T-helper 1 cell treated with Interleukin-12 subunit alpha and Interleukin-12 subunit beta and Interleukin-4 antibody, amounts not matched to agents 30 ng/mL and 1 ng/mL, for 36 hours (primary cell): Measurements from ENCODE around the gene FAM136A. TPM values are rescaled to one million over a fixed set of nuclear protein-coding genes. Genes with fewer than 3 reads are reported as not detected.

Experiments
- intact Hi-C: fragments of 100-400 bp; cut with micrococcal nuclease; formaldehyde crosslinking; loops from one replicate; pipeline ENCODE4 v1.15.1; 2024
- total RNA-seq: library from RNA; stranded (reverse); gene quantifications from 2 replicates; pipeline ENCODE4 v1.2.3, GENCODE V29; 2022

FAM136A gene
- 44.1 and 44.5 TPM in 2 replicates for total RNA-seq

DNA sequence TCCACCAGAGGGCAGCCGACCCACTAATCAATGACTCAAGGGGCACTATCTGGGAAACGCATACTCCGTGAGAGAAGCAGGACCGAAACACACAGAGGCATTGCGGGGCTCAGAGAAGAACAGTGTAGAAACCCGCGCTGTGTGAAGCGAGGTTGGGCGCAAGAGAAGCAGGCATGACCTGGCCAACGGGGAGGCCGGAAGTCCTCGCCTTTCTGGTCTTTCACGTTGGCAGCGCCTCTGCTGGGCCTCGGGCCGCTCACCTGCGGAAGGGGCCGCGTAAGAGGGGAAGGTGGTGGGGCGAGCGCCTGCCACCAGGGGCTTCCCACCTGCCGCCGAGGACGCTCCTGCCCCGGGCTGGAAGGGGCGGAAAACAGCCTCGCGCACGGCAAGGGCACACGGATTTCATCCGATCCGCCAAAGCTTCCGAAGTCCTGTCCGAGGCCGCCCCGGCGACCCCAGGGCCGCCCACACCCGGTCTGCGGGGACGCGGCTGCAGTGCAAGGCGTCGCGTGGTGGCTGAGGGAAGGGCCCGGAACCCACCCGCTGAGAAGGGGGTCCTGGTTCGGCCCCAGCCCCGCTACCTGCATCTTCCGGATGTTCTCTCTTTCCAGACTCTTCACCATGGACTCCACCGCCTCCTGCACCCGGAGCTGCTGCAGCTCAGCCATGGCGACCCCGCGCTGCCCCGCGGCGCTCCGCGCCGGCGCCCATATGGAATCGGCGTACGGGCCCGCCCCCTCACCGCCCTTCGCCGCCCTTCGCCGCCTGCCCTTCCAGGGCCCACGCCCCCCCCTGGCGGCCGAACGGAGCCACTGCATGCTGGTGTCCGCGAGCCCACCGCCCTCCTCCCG lies at the start of gene FAM136A:
Gene FAM136A (minus strand): TSS at position 724 of the 851 bp plus-strand sequence. CDS start 56 bp downstream, at position 668.
- intact Hi-C loops = loop anchor here (1.0 to 5.0 kb wide), 7 partner anchors 8 to 691 kb away; partner anchors contain the start of genes ANXA4, SNRPG, TEX261 and TGFA

DNA sequence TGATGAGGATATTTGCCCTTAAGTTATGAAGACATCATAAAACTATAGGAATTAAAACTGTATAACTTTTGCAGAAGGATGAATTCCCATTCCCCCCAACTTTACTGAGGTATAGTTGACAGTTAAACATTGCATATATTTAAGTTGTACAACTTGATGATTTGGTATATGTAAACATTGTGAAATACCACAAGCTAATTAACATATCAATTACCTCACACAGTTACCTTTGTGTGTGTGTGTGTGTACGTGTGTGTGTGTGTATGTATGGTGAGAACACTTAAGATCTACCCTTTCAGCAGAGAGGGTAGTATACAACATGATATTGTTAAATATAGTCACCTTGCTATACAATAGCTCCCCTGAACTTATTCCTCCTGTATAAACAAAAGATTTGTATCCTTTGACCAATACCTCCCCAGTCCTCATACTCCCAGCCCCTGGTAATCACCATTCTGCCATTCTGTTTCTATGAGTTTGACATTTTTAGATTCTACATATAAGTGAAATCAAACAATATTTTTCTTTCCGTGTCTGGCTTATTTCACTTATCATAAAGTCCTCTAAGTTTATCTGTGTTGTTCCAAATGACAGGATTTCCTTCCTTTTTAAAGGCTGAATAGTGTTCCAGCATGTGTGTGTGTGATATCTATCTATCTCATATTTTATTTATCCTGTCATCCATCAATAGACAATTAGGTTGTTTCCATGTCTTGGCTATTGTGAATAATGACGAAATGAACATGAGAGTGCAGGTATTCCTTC lies 48.2 kb upstream of the FAM136A start:
- intact Hi-C loops = no loop called here

DNA sequence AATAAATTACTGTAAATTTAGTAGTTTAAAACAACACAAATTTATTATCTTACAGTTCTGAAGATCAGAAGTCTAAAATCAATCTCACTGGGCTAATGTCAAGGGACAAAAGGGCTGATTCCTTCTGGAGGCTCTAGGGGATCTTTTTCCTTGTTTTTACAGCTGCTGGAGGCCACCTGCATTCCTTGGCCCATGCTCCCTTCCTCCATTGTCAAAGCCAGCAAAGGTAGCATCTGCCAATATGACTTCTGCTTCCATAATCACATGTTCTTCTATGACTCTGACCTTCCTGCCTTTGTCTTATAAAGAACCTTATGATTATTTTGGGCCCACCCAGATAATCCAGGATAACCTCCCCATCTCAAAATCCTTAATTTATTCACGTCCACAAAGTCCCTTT lies 46.0 kb upstream of the FAM136A start:
- intact Hi-C loops = no loop called here

DNA sequence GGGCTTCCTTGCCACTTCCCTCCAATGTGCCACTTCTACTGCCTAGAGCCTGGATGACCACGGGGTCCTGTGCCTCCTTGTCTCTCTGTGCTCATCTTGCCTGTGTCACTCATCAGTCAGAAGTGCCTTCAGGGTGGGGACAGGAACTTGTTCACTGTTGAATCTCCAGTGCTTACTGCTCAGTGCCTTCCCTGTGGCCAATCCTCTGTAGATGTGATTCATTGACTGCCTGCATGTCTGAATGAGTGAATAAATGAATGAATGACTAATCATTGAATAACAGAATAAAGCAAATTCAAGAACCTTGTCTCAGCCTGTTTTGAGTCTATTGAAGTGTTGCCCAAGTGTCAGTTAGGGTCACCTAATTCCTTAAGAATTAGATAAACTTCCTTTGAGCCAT lies 42.3 kb upstream of the FAM136A start:
- intact Hi-C loops = no loop called here

DNA sequence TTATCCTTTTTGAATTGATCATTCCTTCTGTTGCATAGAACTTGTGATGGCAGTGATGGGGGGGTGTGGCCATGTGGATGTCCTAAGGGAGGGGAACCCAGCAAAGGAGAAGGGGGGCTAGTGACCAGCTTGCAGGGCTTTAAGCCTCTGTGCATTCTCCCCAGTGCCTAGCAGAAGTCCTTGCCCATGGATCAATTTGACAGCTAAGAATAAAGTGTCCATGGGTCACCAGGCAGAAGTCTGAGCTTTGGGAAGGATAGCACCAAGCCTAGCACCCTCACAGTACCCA lies 39.6 kb upstream of the FAM136A start:
- intact Hi-C loops = loop anchor here (1.0 to 2.0 kb wide), 4 partner anchors 37 to 307 kb away; no protein-coding TSS in a partner anchor

DNA sequence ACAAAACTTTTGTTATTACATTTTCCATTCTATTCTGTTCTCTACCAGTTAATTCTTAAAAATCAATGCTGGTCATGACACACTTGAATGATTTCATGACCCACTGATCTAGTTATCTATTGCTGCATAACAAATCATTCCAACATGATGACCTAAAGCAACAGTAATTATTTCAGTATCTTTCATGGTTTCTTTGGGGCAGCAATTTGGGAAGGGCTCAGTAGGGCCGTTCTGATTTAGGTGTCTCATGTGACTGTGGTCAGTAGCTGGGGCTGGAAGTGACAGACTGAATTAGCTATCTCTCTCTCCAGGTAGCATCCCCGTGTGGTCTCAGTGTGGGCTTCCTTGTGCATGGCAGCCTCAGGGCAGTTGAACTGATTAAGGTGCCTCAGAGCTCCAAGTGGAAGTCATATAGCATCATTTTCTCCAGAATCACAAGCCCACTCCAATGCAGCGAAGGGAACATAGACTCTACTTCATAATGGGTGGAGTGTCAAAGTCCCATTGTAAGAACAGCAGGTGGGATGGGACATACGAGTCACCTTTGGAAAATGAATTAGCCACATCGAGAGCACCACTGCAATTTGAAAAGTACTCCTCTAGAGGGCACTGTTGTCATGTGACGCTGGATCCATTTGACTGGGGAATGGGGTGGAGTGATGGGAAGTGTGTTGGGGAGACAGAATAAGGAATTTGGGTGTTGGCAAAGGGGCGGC lies 39.1 kb upstream of the FAM136A start:
- intact Hi-C loops = loop anchor here (1.0 to 2.0 kb wide), 4 partner anchors 37 to 307 kb away; no protein-coding TSS in a partner anchor

DNA sequence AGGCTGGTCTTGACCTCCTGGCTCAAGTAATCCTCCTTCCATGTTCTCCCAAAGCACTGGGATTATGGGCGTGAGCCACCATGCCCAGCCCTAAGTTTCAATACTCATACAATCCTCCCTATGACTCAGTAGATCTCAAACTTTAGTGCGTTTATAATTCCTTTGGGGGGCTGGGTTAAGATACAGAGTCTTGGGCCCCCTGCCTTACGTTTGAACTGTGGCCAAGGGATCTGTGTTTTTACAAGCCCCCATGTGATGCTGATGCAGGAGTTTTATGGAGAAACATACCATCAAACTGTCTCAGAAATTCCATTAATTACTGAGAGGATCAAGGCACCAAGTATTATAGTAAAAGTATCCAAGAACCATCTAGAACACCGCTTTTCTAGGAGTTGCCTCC lies 38.2 kb upstream of the FAM136A start:
- intact Hi-C loops = loop anchor here (2.0 kb wide), 1 partner anchor 215 kb away; no protein-coding TSS in a partner anchor

DNA sequence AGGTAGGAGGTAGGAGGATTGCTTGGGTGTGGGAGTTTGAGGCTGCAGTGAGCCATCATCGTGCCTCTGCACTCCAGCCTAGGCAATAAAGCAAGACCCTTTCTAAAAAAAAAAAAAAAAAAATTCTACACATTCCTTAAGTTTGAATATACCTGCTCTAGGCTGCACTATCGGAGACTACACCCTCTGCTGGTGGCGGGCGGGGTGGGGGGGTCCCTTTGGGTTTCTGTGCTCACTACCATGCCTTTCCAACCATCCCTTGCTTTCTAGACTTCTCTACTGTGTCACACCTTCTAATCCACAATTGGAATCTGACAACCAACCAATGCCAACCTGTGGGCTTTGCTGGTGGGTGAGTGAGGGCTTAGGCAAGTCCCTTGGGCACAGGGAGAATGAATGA lies 34.7 kb upstream of the FAM136A start:
- intact Hi-C loops = no loop called here

DNA sequence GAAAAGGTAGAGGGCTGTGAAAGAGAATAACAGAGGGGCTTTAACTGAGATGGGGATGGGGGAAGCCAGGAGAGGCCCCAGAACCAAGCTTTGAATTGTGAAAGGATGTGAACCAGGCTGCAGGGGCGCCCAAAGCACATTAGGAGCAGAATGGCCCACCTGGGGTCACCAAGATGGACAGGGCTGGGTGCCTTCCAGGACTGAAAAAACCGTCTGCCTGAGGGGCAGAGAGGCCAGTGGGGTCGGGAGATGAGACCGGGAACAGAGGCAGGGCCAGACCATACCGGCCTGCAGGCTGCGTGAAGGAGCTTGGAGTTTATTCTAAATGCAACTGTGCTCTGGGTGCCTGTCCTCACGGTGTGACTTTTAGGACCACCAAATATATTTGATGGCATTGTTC lies 29.1 kb upstream of the FAM136A start:
- intact Hi-C loops = no loop called here

DNA sequence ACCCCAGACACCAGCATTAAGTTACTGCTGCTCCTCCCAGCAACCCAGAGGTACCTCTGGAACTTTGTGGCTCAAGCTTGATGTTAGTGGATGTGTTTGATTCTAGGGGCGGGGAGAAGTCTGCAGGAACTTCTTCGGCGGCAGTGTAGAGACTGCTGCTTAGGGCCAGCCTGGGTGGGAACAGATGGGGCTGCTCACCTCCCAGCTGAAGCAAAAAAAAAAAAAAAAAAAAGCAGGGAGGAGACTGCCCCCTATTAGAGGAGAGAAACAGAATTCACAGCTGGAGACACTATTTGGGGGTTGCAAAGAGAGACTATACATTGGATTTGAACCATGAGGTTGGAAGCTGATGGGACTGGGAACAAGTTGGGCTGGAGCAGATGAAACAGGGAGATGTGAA lies 28.6 kb upstream of the FAM136A start:
- intact Hi-C loops = no loop called here

DNA sequence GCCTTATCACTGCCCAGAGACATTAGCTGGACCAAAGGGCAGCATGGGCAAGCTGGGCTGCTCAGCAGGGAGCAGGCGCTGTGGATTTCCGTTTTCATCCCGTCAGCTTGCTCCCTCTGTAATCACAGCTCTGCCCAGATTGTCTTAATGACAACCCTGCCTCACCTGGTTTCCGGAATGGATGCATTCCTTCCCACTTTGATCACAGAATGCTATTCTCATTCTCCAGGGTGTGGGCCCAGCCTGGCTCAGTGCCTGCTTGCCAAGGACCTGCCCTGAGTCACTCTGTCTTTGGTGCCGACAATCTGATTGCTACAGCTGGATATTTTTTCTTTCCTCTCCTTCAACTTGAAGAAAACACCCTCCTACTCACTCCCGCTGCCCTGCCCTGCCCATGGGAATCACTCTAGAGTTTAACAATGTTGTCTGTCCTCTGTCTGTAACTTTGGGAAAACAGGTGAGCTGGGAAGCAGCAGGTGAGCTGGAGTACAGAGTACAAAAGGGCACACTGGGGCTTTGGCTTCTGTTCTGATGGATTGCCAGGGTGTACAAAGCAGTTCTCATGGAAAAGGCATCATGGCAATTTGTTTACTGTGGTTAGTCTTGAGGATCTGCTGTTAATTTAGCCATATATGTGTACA lies 27.2 kb upstream of the FAM136A start:
- intact Hi-C loops = no loop called here

DNA sequence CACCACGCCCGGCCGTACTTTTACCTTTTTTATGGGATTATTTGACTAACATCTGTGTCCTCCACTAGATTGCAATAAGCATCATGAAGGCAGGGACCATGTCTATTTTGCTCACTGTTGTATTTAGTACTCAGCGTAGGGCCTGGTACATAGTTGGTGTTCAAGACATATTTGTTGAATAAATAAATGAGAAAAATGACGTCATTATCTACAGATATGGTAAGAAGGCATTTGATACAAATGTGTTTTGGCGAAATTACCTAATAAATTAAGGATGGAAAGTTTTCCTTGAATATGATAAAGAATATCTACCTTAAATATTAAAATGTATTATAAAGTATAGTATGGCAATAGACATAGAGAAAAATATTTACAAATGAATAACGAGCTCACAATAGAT lies 24.0 kb upstream of the FAM136A start:
- intact Hi-C loops = no loop called here

DNA sequence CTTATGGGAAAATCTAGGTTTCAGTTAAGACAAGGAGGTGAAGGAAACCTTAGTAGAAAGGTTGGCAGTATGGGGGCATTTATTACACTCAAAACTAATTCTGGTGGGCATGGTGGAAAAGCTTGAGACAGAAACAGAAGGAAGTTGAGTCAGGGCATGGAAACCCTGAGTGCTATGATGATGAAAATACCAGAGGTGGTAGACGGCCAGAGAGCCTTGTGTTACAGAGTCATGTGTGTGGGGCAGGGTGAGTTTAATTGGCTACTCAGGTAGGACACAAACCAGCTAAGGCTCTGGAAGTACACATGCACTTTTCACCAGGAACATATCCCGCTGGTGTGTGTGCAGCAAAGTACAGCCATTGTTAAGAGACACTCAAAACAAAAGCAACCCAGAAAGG lies 20.7 kb upstream of the FAM136A start:
- intact Hi-C loops = no loop called here

DNA sequence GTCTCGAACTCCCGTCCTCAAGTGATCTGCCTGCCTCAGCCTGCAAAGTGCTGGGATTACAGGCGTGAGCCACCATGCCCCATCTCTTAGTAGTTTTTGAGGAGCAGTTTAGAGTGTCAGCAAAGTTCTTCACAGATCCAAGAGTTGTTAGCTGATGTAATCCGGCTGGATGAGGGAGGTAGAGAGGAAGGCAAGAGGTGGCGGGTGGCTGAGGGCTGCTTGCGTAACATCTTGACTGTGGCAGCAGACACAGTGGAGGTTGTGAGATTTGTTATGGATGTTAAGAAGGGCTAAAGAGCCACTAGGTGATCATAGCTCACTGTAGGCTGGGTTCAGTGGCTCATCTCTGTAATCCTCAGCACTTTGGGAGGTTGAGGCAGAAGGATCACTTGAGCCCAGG lies 19.5 kb upstream of the FAM136A start:
- intact Hi-C loops = no loop called here

DNA sequence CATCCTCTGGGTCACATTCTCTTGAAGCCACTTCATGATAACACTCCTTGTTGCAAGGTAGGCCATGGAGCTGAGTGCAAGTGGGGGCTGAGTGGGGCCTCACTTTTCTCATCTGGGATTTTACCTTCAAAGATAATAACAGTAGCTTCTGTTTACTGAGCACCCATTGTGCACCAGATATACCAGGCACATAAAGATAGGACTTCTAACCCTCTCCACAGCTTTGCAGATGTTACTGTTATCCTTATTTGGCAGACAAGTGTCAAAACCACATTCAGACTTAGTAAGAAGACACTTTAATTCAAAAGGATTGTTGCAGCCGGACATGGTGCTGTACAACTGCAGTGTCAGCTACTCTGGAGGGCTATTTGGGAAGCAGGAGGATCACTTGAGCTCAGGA lies 12.8 kb upstream of the FAM136A start:
- intact Hi-C loops = no loop called here

DNA sequence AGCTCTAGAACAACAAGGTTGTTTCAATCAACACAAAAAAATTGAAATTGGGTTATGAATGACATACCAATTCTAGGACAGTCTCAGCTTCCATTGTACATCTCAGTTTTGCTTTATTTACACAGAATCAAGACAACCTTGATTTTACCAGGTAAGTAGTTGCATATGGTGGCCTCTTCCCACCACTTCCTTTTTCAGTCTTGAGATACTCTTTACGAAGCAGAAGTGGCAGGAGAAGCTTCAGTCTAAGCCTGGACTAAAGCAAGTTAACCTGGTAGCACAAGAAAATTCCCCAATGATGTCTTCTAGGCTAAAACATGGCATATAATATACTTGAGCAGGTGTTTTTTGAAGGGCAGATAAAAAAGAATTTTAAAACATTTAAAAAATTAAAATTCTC lies 10.7 kb upstream of the FAM136A start:
- intact Hi-C loops = no loop called here

DNA sequence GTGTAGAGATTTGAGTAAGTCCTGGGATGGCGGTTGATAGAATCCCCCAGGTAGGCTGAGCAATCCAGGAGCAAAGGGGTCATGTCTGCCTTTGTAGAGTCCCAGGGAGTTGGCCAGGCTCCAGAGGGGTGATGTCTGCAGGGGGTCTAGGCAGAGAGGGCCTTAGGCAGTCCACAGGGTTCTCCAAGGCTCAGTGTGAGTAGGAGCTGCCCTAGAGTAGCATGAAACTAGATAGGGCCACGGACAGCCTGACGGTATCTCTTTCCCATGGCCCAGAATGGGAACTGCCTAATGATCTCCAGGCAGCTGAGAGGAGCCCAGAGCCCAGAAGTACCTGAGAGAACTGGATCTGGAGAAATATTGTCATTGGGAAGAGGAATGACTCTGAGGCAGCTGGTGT lies 9.0 kb upstream of the FAM136A start:
- intact Hi-C loops = no loop called here

DNA sequence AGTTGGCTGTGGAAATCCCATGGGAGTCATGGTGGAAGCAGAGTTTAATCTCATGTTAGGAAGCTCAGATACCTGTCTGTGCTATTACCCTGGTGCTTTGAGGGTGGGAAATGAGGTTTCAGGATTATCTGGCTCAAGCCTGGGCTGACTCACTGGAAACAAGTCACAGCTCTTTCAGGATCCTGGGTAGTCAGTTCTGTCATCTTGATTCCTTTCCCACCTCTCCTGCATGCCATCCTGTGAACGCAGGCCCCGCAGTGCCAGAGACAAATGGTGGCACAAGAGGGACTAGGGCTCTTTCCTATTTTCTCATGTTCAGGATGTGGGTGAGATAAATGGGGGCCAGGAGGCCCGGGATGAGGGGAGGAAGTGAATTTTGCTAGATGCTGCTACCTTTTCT lies 3.7 kb upstream of the FAM136A start:
- intact Hi-C loops = no loop called here

DNA sequence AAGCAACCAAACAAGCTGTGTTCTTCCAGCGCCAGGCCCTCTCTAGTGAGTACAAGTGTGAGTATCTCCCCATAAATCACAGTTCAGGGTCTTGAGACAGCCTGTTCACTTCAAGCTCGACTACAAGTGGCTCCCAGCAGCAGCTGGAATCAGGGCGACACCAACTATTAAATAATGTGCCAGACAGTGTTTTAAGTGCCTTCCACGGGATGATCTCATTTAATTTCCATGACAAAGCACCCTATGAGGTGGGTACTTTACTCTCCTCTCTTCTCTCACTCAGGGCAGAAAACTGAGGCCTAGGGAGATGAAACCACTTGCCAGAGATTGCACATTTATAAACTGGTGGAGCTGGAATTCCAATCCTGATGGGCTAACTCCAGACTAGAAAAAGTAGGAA lies 2.6 kb upstream of the FAM136A start:
- intact Hi-C loops = loop anchor here (1.0 to 5.0 kb wide), 12 partner anchors 37 to 688 kb away; partner anchors contain the start of genes ANXA4, TEX261 and TGFA

DNA sequence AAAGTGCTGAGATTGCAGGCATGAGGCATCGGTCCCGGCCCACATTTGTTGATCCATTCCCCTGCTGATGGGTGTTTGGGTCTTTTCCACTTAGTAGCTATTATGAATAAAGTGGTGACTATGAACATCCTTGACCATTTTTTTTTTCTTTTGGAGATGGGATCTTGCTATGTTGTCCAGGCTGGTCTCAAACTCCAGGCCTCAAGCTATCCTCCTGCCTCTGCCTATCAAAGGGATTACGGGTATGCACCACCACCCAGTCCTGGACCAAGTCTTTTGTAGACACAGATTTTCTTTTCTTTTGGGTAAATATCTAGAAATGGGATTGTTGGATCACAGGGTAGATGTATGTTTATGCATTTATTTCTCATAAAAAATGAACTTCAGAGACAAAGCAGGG lies 1.3 kb upstream of the FAM136A start:
- intact Hi-C loops = loop anchor here (5.0 kb wide), 4 partner anchors 249 to 689 kb away; partner anchors contain the start of genes ANXA4, TEX261 and TGFA

DNA sequence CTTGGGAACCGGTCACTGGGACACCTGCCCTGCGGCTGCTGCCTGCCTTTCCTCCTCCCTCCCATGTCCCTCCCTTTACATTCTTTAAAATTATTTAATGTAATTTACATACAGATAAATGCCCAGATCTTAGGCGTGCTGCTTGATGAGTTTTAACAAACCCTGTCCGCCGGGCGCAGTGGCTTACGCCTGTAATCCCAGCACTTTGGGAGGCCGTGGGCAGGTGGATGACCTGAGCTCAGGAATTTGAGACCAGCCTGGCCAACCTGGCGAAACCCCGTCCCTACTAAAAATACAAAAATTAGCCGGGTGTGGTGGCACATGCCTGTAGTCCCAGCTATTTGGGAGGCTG lies 304 bp upstream of the FAM136A start:
- intact Hi-C loops = loop anchor here (1.0 to 5.0 kb wide), 6 partner anchors 250 to 690 kb away; partner anchors contain the start of genes ANXA4, TEX261 and TGFA
